Measurements from ENCODE around the gene ARL6IP4. TPM values are rescaled to one million over a fixed set of nuclear protein-coding genes. Genes with fewer than 3 reads are reported as not detected.
A peak's percentile ranks its signal among the peaks of the same experiment; 100 is the strongest.

The ARL6IP4 gene
- total RNA-seq, 3 donors from 2014 or later: 127 to 171 (median 128) TPM

- no peak for TF ChIP-seq CTCF (IDR thresholded peaks at IDR 0.05)
- Histone ChIP-seq H3K4me3 (no peak overlapping the region), H3K36me3 (ENCODE audit: low read depth) (no peaks in the 10 kb centered on the region), H3K9me3 (no peaks in the 10 kb centered on the region), H3K4me1 (ENCODE audit: low read depth) (peaks cover 4% of the 10 kb centered on the region)
- intact Hi-C loops (cut with DNase I, micrococcal nuclease): no loop called here
- ATAC-seq: peak; percentile 42
- peak in 2 of 3 donors; percentile 6 to 34 for DNase-seq
These were observed 39.3 kb downstream of the ARL6IP4 start for GRCh38 chr12:123019841-123020138.

GRCh38 chr12:123021688-123022604 is 41.5 kb downstream of the ARL6IP4 start:
- ATAC-seq (no peak), DNase-seq (peak in 2 of 3 donors; percentile 8 to 13)
- Histone ChIP-seq H3K4me3 (no peak overlapping the region), H3K9me3 (no peaks in the 10 kb centered on the region), H3K36me3 (ENCODE audit: low read depth) (no peaks in the 10 kb centered on the region), H3K4me1 (ENCODE audit: low read depth) (peaks cover 6% of the 10 kb centered on the region)
- intact Hi-C loops (cut with DNase I, micrococcal nuclease): no loop called here
- no peak for TF ChIP-seq CTCF (IDR thresholded peaks at IDR 0.05)

GRCh38 chr12:123022846-123023245 is 42.4 kb downstream of the ARL6IP4 start:
- Histone ChIP-seq H3K4me3 (no peak overlapping the region), H3K36me3 (ENCODE audit: low read depth) (no peaks in the 10 kb centered on the region), H3K9me3 (no peaks in the 10 kb centered on the region), H3K4me1 (ENCODE audit: low read depth) (peaks cover 6% of the 10 kb centered on the region)
- TF ChIP-seq CTCF (IDR thresholded peaks at IDR 0.05): no peak
- ATAC-seq: no peak
- DNase-seq: peak in 1 of 3 donors; percentile 37
- intact Hi-C loops (cut with DNase I, micrococcal nuclease): no loop called here

- no peaks in the 10 kb centered on the region for H3K9me3 ChIP-seq
- peaks cover 6% of the 10 kb centered on the region for H3K4me1 ChIP-seq (ENCODE audit: low read depth)
- intact Hi-C loops (cut with DNase I, micrococcal nuclease): no loop called here
- peak in 1 of 3 donors; percentile 28 for DNase-seq
- H3K4me3 ChIP-seq: no peak overlapping the region
- H3K36me3 ChIP-seq (ENCODE audit: low read depth): no peaks in the 10 kb centered on the region
- ATAC-seq: peak; percentile 79
- TF ChIP-seq CTCF (IDR thresholded peaks at IDR 0.05): no peak
These were observed 44.4 kb downstream of the ARL6IP4 start for GRCh38 chr12:123024819-123025391.

GRCh38 chr12:123026094-123026853 is 45.8 kb downstream of the ARL6IP4 start:
- Histone ChIP-seq H3K9me3 (no peaks in the 10 kb centered on the region), H3K4me1 (ENCODE audit: low read depth) (peaks cover 6% of the 10 kb centered on the region), H3K4me3 (no peak overlapping the region), H3K36me3 (ENCODE audit: low read depth) (no peaks in the 10 kb centered on the region)
- ATAC-seq (no peak), DNase-seq (no peak)
- intact Hi-C loops (cut with DNase I, micrococcal nuclease): no loop called here
- TF ChIP-seq CTCF (IDR thresholded peaks at IDR 0.05): no peak
